Fibroblast of villous mesenchyme (primary cell): ENCODE measurements around the gene QSOX2. TPM values are rescaled to one million over a fixed set of nuclear protein-coding genes. Genes with fewer than 3 reads are reported as not detected.
"Not testable (repeated sequence)": the region's sequence is repeated elsewhere in the genome, so short reads cannot be mapped to it uniquely, and the experiment has no call there.

ENCODE experiments used
- DNase-seq: peaks from one replicate; pipeline ENCODE4 v3.0.0-alpha.2; 2010; ENCODE audit warnings: low read depth
- H3K4me3 ChIP-seq: 2 replicates; pipeline ENCODE4 v1.5.1; 2011; ENCODE audit warnings: low read depth, mild to moderate bottlenecking, low read length
- total RNA-seq: library from RNA; depleted of rRNA; stranded (reverse); fragments of >200 nt; gene quantifications from 2 replicates; pipeline ENCODE4 v1.2.3, GENCODE V29; 2012
- TF ChIP-seq, protein P1 (sequence below): IDR thresholded peaks from 2 replicates; pipeline ENCODE4 v1.5.1; 2012; ENCODE audit warnings: low read depth, mild to moderate bottlenecking, low read length; ENCODE audit not compliant: insufficient read depth

Gene QSOX2
- total RNA-seq, 1 donor: 15.1 TPM

DNA sequence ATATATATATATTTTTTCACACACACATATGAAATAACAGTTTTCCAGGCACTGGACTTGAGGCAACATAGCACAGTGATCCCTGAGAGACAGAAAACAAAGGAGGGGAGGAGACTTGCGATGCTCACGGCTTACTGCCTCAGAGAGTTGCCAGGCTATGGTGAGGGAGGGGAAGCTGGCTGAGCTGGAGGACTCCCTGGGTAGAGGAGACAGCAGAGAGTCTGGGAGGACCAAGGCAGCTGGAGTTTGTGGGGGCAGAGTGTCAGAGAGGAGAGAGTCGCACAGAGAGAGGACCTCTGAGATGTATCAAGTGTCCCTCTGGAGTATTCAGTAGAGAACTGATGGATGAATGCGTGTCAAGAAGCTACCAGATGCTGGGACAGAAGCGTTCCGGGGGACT is 23.1 kb upstream of the QSOX2 start:
- DNase-seq: no peak
- no peak overlapping the region for H3K4me3 ChIP-seq
- TF ChIP-seq, protein P1, sequence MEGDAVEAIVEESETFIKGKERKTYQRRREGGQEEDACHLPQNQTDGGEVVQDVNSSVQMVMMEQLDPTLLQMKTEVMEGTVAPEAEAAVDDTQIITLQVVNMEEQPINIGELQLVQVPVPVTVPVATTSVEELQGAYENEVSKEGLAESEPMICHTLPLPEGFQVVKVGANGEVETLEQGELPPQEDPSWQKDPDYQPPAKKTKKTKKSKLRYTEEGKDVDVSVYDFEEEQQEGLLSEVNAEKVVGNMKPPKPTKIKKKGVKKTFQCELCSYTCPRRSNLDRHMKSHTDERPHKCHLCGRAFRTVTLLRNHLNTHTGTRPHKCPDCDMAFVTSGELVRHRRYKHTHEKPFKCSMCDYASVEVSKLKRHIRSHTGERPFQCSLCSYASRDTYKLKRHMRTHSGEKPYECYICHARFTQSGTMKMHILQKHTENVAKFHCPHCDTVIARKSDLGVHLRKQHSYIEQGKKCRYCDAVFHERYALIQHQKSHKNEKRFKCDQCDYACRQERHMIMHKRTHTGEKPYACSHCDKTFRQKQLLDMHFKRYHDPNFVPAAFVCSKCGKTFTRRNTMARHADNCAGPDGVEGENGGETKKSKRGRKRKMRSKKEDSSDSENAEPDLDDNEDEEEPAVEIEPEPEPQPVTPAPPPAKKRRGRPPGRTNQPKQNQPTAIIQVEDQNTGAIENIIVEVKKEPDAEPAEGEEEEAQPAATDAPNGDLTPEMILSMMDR: no peak

DNA sequence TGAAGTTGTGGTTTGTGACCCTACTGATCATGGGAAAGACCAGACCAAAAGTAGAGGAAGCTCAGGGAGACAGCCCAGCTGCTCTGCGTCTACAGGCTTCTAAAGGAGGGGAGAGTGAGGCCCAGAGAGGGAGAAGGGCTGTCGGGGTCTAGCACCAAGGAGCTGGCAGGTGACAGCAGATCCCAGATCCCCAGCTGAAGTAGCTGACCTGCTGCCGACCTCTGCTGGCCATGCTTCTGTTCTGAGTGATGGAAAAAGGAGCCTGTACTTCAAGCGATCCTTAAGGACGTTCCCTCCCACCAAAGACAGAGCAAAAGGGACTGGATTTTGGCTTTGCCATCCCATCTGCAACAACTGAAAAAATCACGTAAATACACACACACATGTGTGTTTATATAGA is 22.7 kb upstream of the QSOX2 start:
- no peak for DNase-seq
- H3K4me3 ChIP-seq: no peak overlapping the region
- TF ChIP-seq, protein P1: peak; percentile 2

- TF ChIP-seq, protein P1: peak; percentile 29
- DNase-seq: peak; percentile 82
- H3K4me3 ChIP-seq: peak overlapping the region; percentile 59
These were observed 21.9 kb upstream of the QSOX2 start for GRCh38 chr9:136267261-136268111.

- not testable (repeated sequence) for H3K4me3 ChIP-seq, DNase-seq
These were observed 21.0 kb upstream of the QSOX2 start for GRCh38 chr9:136266641-136267040.

GRCh38 chr9:136265561-136266355 is 20.1 kb upstream of the QSOX2 start:
- TF ChIP-seq, protein P1: no peak
- DNase-seq: no peak
- H3K4me3 ChIP-seq: no peak overlapping the region

DNA sequence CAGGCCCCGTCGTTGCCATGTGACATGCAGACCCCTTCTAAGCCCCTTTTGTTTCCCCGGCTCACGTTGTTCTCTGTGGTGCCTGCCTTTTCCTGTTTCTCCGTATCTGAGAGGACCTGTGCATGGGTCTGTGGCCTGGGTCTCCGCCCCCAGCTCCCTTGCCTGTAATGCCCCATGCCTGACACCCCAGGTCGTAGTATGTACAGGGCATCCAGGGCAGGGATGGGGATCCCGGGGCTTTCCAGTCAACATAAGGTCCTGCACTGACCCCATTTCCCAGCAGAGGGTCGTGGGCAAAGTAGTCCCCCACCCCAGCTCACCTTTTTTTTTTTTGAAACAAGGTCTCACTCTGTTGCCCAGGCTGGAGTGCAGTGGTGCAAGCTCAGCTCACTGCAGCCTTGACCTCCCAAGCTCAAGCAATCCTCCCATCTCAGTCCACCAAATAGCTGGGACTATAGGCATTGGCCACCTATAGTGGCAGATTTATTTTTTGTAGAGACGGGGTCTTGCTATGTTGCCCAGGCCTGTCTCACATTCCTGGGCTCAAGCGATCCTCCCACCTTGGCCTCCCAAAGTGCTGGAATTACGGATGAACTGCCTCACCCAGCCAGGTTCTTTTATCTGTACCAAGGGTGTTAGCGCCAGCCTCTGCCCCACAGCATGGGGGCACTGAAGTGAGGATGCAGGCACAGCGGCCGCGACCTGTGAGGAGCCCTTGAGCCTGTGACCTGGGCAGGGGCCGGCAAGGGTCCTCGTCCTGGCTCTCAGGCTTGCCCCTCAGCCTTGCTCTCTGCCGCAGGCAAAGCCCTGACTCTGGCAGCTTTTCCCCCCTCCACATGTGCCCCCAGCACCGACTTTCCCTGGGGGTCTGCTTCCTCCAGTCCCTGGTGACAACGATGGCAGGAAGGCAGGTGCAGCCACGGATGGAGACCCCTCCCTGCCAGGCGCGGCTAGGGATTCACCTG is 19.1 kb upstream of the QSOX2 start:
- TF ChIP-seq, protein P1: no peak
- DNase-seq: no peak
- H3K4me3 ChIP-seq: no peak overlapping the region
